OCI-LY3 (cell line): ENCODE data around the gene CTNNA1.

Experiments used
- H2AFZ ChIP-seq: fragments of 200-600, 300-600 bp; shearing (Covaris generic); 2 replicates; pipeline ENCODE4 v1.6.0; 2014; ENCODE audit warnings: antibody characterized with exemption, low read depth, low read length
- H3K27ac ChIP-seq: fragments of 200-600, 300-600 bp; sonication (generic); 2 replicates; pipeline ENCODE4 v1.5.1; 2014; ENCODE audit warnings: mild to moderate bottlenecking, low read length, moderate library complexity, mixed read lengths
- H3K27me3 ChIP-seq: fragments of 200-600, 300-600 bp; sonication (generic); 2 replicates; pipeline ENCODE4 v1.6.1; 2014; ENCODE audit warnings: low read depth, low read length, mixed read lengths
- H3K36me3 ChIP-seq: fragments of 200-600, 300-600 bp; sonication (generic); replicated peaks from 2 replicates; pipeline ENCODE3; 2014; ENCODE audit warnings: low read depth, low read length, mixed read lengths
- H3K4me1 ChIP-seq: fragments of 300-600, 200-600 bp; sonication (generic); 2 replicates; pipeline ENCODE4 v1.6.1; 2014; ENCODE audit warnings: low read length, mixed read lengths
- H3K4me2 ChIP-seq: fragments of 200-600, 300-600 bp; sonication (generic); 2 replicates; pipeline ENCODE4 v1.6.1; 2014; ENCODE audit warnings: low read length, mixed read lengths
- H3K4me3 ChIP-seq: fragments of 300-600, 200-600 bp; sonication (generic); 2 replicates; pipeline ENCODE4 v1.5.1; 2014; ENCODE audit warnings: antibody characterized with exemption, mild to moderate bottlenecking, low read length, moderate library complexity
- H3K79me2 ChIP-seq: fragments of 300-600, 200-600 bp; shearing (Covaris generic); 2 replicates; pipeline ENCODE4 v1.6.1; 2014; ENCODE audit warnings: mild to moderate bottlenecking, low read length, mixed read lengths
- H3K9ac ChIP-seq: fragments of 300-600, 200-600 bp; shearing (Covaris generic); 2 replicates; pipeline ENCODE4 v1.6.0; 2014; ENCODE audit warnings: mild to moderate bottlenecking, low read length, moderate library complexity
- H3K9me3 ChIP-seq: fragments of 200-600, 300-600 bp; shearing (Covaris generic); 2 replicates; pipeline ENCODE4 v1.6.1; 2014; ENCODE audit warnings: low read length, mixed read lengths; ENCODE audit not compliant: insufficient read depth
- H4K20me1 ChIP-seq: fragments of 200-600, 300-600 bp; sonication (generic); 2 replicates; pipeline ENCODE4 v1.6.1; 2016; ENCODE audit warnings: low read length, mixed read lengths; ENCODE audit not compliant: insufficient read depth
- EZH2phosphoT487 ChIP-seq: fragments of 200-600 bp; shearing (Covaris generic); IDR thresholded peaks from 2 replicates; pipeline ENCODE4 v1.6.1; 2018; ENCODE audit warnings: antibody characterized with exemption, mixed run types, low read depth
- TF ChIP-seq, protein P1 (sequence below): fragments of 200-600, 300-600 bp; sonication (generic); IDR thresholded peaks from 2 replicates; pipeline ENCODE4 v1.5.1; 2014; ENCODE audit warnings: antibody characterized with exemption, low read length, low read depth

The CTNNA1 gene

DNA sequence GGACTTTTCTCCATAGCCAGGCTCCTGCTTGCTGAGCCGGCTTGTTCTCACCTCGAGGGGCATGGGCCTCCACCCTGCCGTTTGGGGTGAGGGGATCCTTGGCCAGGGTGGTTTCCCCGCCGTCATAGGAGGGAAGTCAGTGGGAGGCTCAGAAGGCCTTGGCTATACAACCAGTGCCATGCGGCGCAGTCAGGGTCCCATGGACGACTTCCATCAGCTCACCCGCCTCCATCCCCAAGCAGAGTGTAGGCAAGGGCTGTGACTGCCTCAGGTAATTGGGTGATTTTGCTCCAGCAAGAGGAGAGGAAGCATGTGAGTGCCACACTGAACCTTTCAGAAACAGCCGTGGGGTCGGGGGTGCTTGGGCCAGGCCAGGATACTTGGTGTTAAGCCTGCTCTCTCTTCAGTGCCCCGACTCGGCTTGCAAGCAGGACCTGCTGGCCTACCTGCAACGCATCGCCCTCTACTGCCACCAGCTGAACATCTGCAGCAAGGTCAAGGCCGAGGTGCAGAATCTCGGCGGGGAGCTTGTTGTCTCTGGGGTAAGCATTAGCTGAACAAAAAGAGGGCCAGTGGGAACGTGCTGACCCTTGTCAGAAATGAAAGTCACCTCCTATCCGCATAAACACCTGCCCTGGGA, 179.1 kb downstream of the CTNNA1 start:
- Histone ChIP-seq H3K4me2 (no peak overlapping the region), H3K4me3 (no peak overlapping the region), H3K27me3 (no peaks in the 10 kb centered on the region), H3K27ac (no peak overlapping the region), H3K4me1 (no peaks in the 10 kb centered on the region), H4K20me1 (no peaks in the 10 kb centered on the region), H3K9ac (no peak overlapping the region), H3K9me3 (no peaks in the 10 kb centered on the region), H3K79me2 (no peaks in the 10 kb centered on the region), H2AFZ (no peak overlapping the region), H3K36me3 (no peaks in the 10 kb centered on the region)
- TF ChIP-seq EZH2phosphoT487, result no peak

DNA sequence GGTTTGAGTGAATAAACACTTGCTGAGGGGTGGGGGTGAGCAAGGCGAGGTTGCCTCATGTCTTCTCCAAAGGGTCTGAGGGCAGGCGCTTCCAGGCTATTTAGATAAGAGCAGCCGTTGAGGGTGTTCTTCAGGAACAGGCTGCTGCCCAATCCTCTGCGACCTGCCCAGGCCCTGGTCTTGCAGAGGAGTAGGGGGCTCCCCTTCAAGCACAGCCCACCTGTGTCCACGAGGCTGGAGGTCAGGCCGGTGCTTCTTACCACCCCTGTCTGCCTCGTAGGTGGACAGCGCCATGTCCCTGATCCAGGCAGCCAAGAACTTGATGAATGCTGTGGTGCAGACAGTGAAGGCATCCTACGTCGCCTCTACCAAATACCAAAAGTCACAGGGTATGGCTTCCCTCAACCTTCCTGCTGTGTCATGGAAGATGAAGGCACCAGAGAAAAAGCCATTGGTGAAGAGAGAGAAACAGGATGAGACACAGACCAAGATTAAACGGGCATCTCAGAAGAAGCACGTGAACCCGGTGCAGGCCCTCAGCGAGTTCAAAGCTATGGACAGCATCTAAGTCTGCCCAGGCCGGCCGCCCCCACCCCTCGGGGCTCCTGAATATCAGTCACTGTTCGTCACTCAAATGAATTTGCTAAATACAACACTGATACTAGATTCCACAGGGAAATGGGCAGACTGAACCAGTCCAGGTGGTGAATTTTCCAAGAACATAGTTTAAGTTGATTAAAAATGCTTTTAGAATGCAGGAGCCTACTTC, 180.5 kb downstream of the CTNNA1 start:
- no peak overlapping the region for H3K4me2 ChIP-seq
- no peaks in the 10 kb centered on the region for H3K79me2 ChIP-seq
- no peaks in the 10 kb centered on the region for H3K27me3 ChIP-seq
- H2AFZ ChIP-seq, result no peak overlapping the region
- no peaks in the 10 kb centered on the region for H3K4me1 ChIP-seq
- no peak overlapping the region for H3K27ac ChIP-seq
- no peaks in the 10 kb centered on the region for H4K20me1 ChIP-seq
- H3K36me3 ChIP-seq, result no peaks in the 10 kb centered on the region
- H3K9ac ChIP-seq, result no peak overlapping the region
- TF ChIP-seq, protein P1, sequence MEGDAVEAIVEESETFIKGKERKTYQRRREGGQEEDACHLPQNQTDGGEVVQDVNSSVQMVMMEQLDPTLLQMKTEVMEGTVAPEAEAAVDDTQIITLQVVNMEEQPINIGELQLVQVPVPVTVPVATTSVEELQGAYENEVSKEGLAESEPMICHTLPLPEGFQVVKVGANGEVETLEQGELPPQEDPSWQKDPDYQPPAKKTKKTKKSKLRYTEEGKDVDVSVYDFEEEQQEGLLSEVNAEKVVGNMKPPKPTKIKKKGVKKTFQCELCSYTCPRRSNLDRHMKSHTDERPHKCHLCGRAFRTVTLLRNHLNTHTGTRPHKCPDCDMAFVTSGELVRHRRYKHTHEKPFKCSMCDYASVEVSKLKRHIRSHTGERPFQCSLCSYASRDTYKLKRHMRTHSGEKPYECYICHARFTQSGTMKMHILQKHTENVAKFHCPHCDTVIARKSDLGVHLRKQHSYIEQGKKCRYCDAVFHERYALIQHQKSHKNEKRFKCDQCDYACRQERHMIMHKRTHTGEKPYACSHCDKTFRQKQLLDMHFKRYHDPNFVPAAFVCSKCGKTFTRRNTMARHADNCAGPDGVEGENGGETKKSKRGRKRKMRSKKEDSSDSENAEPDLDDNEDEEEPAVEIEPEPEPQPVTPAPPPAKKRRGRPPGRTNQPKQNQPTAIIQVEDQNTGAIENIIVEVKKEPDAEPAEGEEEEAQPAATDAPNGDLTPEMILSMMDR, result no peak
- TF ChIP-seq EZH2phosphoT487, result no peak
- no peaks in the 10 kb centered on the region for H3K9me3 ChIP-seq
- no peak overlapping the region for H3K4me3 ChIP-seq

- Histone ChIP-seq H2AFZ (no peak overlapping the region), H4K20me1 (no peaks in the 10 kb centered on the region), H3K36me3 (no peaks in the 10 kb centered on the region)
Measured at GRCh38 chr5:138934971-138935370, 181.7 kb downstream of the CTNNA1 start.

DNA sequence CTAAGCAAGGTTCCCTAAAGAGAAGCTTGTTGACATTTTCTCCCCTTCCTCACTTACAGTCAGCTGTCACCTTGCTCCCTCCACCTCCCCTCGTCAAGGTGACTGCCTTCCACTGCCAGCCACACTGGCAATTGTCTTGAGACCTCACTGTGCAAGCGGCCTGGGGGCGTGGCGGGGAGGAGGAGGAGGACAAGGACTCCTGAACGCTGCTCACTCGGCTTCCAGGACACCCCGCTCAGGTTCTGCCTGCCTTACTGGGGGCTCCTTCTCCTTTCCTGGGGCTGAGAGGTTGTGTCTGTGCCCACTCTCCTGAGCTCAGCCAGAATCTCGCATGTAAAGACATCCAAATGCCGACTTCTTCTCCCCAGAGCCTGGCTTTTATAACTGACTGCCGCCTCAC, 182.2 kb downstream of the CTNNA1 start:
- no peak overlapping the region for H3K9ac ChIP-seq
- no peaks in the 10 kb centered on the region for H3K4me1 ChIP-seq
- H3K36me3 ChIP-seq, result no peaks in the 10 kb centered on the region
- H3K4me3 ChIP-seq, result no peak overlapping the region
- H3K27ac ChIP-seq, result no peak overlapping the region
- no peak overlapping the region for H2AFZ ChIP-seq
- H3K79me2 ChIP-seq, result no peaks in the 10 kb centered on the region
- H3K27me3 ChIP-seq, result no peaks in the 10 kb centered on the region
- no peaks in the 10 kb centered on the region for H3K9me3 ChIP-seq
- H3K4me2 ChIP-seq, result no peak overlapping the region
- no peak for TF ChIP-seq EZH2phosphoT487
- TF ChIP-seq, protein P1, result no peak
- no peaks in the 10 kb centered on the region for H4K20me1 ChIP-seq

More at GRCh38 chr5:138934971-138935370, 181.7 kb downstream of the CTNNA1 start:
- H3K27ac ChIP-seq, result no peak overlapping the region
- H3K79me2 ChIP-seq, result no peaks in the 10 kb centered on the region
- no peaks in the 10 kb centered on the region for H3K9me3 ChIP-seq
- TF ChIP-seq, protein P1, result no peak
- TF ChIP-seq EZH2phosphoT487, result no peak
- H3K4me3 ChIP-seq, result no peak overlapping the region
- H3K4me1 ChIP-seq, result no peaks in the 10 kb centered on the region
- H3K9ac ChIP-seq, result no peak overlapping the region
- H3K4me2 ChIP-seq, result no peak overlapping the region
- H3K27me3 ChIP-seq, result no peaks in the 10 kb centered on the region
